ENCODE results near the gene CDX1. TPM values are rescaled to one million over a fixed set of nuclear protein-coding genes. Genes with fewer than 3 reads are reported as not detected.

The CDX1 gene
- total and polyA plus RNA-seq, 2 of the 8 experiments (the other 6 are each of a cell fraction or from before 2014, with no cell fraction given): not detected

- H3K27me3 ChIP-seq (replicated peaks in 1 of 4; ENCODE audit: control insufficient read depth in 3 of 4, extremely low read depth in 1 of 4, insufficient read depth in 3 of 4, low read length in 3 of 4): peaks cover 58 to 81% (median 74%) of the 10 kb centered on the region in 4 experiments
- peaks cover 4 to 7% of the 10 kb centered on the region in 2 experiments for H4K20me1 ChIP-seq (replicated peaks in 1 of 2; ENCODE audit: control insufficient read depth in 1 of 2, insufficient read depth in 2 of 2, low read length in 2 of 2)
- no peak overlapping the region for H4K8ac ChIP-seq (ENCODE audit: extremely low read depth, insufficient read depth, low read length)
- no peak overlapping the region for H3K18ac ChIP-seq (ENCODE audit: extremely low read depth, low read length)
- no peak overlapping the region for H2BK120ac ChIP-seq (replicated peaks; ENCODE audit: low read depth, low read length)
- H3K4me1 ChIP-seq (replicated peaks in 1 of 4; ENCODE audit: control insufficient read depth in 3 of 4, insufficient read depth in 4 of 4, low read length in 3 of 4): peaks cover 4 to 9% (median 7%) of the 10 kb centered on the region in 4 experiments
- no peaks in the 10 kb centered on the region for H3K79me1 ChIP-seq (ENCODE audit: low read depth, low read length)
- H3K4me2 ChIP-seq (ENCODE audit: insufficient read depth in 1 of 2, low read depth in 2 of 2, low read length in 2 of 2): peak overlapping the region; percentile 25 to 59
- H4K91ac ChIP-seq (replicated peaks; ENCODE audit: insufficient read length, low read length): no peak overlapping the region
- no peaks in the 10 kb centered on the region; a peak in 1 of 8 replicates for H3K36me3 ChIP-seq (ENCODE audit: control insufficient read depth in 2 of 4, insufficient read depth in 4 of 4, low read length in 3 of 4)
- H2BK20ac ChIP-seq (ENCODE audit: low read length): no peak overlapping the region
- peak overlapping the region in 2 of 4 experiments; percentile 5 to 50; a peak in 3 of 8 replicates for H3K4me3 ChIP-seq (ENCODE audit: extremely low read depth in 1 of 4, insufficient read depth in 2 of 4, low read depth in 3 of 4, low read length in 4 of 4)
- ChIA-PET POLR2A (ENCODE audit: partially characterized antibody) (no interaction called here), CTCF (ENCODE audit: partially characterized antibody) (interaction anchor here (0.8 to 17.8 kb wide), 11 partner anchors 8 to 163 kb away, joined by 3 to 406 read pairs (median 6); partner anchors contain the start of gene SLC6A7)
- no peak overlapping the region for H3K9ac ChIP-seq (replicated peaks in 1 of 4; ENCODE audit: extremely low read depth in 1 of 4, low read depth in 3 of 4, low read length in 3 of 4)
- H3K56ac ChIP-seq (replicated peaks; ENCODE audit: insufficient read length, low read depth, low read length): no peak overlapping the region
- H2BK5ac ChIP-seq (ENCODE audit: low read depth, low read length): no peak overlapping the region
- H2AK5ac ChIP-seq (ENCODE audit: low read depth, low read length): no peak overlapping the region
- no peak overlapping the region for H4K5ac ChIP-seq (ENCODE audit: insufficient read length, low read depth, low read length)
- DNase-seq (ENCODE audit: low read depth in 1 of 2, low spot score in 2 of 2) (no peak), FAIRE-seq (no peak)
- H3K23ac ChIP-seq (ENCODE audit: insufficient read length): no peak overlapping the region
- no peak overlapping the region for H3K14ac ChIP-seq (ENCODE audit: insufficient read length)
- 26% methylated on average over 15 of the region's 15 CpGs; no CpG with 5 or more reads in 1 of the 2 experiments for WGBS, 2 experiments (ENCODE audit: extremely low coverage in 1 of 2, insufficient coverage in 1 of 2, insufficient read length in 1 of 2, insufficient replicate concordance in 2 of 2, low coverage in 1 of 2, low lambda C conversion rate in 2 of 2, missing lambda C conversion rate in 1 of 2)
- peaks cover 3% of the 10 kb centered on the region; the same call in 1 of the 2 replicates for H3K23me2 ChIP-seq (ENCODE audit: low read depth, low read length)
- no peak overlapping the region for H3K27ac ChIP-seq (ENCODE audit: low read depth, low read length)
- H3K4ac ChIP-seq (replicated peaks; ENCODE audit: insufficient read length, low read depth, low read length): no peak overlapping the region
- no peaks in the 10 kb centered on the region for H3K79me2 ChIP-seq (ENCODE audit: control insufficient read depth in 1 of 2, insufficient read depth in 2 of 2, low read length in 2 of 2)
- H2BK15ac ChIP-seq (ENCODE audit: low read length): no peak overlapping the region
- no peak overlapping the region for H2AFZ ChIP-seq (ENCODE audit: low read length)
- H3K9me3 ChIP-seq (ENCODE audit: insufficient read depth in 2 of 2, low read depth in 1 of 2, low read length in 1 of 2): no peaks in the 10 kb centered on the region
- no peak for TF ChIP-seq EGR1 (IDR thresholded peaks at IDR 0.05; ENCODE audit: borderline replicate concordance, low read depth, low read length)
- TF ChIP-seq EZH2 (IDR thresholded peaks at IDR 0.05; ENCODE audit: low read depth, low read length, severe bottlenecking): peak; percentile 16
- no peak for TF ChIP-seq BRCA1 (IDR thresholded peaks at IDR 0.05; ENCODE audit: low read depth, low read length)
- no peak for TF ChIP-seq SRF (IDR thresholded peaks at IDR 0.05; ENCODE audit: low read depth, low read length)
- peak; percentile 5; the same call in 1 of the 2 replicates for TF ChIP-seq SUZ12 (IDR thresholded peaks at IDR 0.05; ENCODE audit: low read length)
- no peak overlapping the region for H2BK12ac ChIP-seq (ENCODE audit: low read depth, low read length)
Measured at GRCh38 chr5:150167512-150167850, 903 bp downstream of the CDX1 start.

All from H1 (cell line).